Germinal center (tissue), 1 donor: ENCODE measurements around the gene CIDEA.
"Not testable (repeated sequence)": the region's sequence is repeated elsewhere in the genome, so short reads cannot be mapped to it uniquely, and the experiment has no call there.

Source experiments
- DNase-seq: peaks from one replicate; pipeline ENCODE4 v3.0.0; 2012; ENCODE audit warnings: mixed read lengths, low spot score

Gene CIDEA

DNA sequence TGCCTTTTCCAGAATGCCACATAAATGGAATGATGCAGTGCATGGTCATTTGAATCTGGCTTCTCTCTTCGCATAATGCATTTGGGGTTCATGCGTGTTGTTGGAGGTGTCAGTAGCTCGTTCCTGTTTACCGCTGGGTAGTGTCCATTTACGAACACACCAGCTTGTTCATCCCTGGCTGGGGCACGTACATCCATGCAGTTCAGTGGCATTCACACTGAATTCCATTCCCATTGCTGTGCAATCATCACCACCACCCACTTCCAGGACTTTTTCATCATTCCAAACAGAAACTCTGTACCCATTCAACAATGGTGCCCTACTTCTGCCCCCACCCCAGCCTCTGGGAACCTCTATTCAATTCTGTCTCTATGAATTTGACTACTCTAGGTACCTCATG is 14.7 kb upstream of the CIDEA start:
- DNase-seq: no peak

DNA sequence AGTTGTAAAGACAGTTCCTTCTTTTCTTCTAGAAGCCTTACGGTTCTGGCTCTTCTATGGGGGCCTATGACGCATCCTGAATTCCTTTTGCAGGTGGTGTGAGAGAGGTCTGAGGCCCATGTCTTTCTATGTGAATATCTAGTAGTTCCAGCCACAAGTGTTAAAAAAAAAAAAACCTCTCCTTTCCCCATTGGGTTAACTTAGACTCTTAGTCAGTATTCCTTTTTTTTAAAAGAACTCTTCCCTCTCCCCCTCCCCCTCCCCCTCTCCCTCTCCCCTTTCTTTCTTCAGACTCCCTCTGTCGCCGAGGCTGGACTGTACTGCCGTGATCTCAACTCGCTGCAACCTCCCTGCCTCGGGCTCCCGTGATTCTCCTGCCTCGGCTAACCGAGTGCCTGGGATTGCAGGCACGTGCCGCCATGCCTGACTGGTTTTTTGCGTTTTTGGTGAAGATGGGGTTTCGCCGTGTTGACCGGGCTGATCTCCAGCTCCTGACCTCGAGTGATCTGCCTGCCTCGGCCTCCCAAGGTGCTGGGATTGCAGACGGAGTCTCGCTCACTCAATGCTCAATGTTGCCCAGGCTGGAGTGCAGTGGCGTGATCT is 11.4 kb upstream of the CIDEA start:
- no peak for DNase-seq

DNA sequence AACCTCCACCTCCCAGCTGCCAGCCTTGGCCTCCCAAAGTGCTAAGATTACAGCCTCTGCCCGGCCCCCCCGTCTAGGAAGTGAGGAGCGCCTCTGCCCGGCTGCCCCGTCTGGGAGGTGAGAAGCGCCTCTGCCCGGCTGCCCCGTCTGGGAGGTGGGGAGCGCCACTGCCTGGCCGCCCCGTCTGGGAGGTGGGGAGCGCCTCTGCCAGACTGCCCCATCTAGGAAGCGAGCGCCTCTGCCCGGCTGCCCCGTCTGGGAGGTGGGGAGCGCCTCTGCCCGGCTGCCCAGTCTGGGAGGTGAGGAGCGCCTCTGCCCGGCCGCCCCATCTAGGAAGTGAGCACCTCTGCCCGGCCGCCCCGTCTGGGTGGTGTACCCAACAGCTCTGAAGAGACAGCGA is 10.9 kb upstream of the CIDEA start:
- DNase-seq: not testable (repeated sequence)

DNA sequence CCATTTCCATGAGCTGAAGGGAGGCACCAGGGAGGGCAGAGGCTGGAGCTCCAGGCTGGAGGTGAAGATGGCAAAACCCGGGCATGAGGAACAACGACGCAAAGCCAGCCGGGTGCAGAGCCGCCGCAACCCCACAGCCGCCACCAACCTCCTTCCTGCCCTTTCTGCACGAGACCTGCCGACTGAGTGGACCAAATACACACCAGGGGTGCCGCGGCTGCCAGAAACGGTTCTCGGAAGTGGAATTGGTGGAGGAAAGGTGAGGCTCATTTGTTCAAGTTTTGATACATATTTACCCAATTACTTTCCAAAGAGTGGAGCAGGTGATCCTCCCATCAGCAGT is 8.4 kb upstream of the CIDEA start:
- DNase-seq: no peak

DNA sequence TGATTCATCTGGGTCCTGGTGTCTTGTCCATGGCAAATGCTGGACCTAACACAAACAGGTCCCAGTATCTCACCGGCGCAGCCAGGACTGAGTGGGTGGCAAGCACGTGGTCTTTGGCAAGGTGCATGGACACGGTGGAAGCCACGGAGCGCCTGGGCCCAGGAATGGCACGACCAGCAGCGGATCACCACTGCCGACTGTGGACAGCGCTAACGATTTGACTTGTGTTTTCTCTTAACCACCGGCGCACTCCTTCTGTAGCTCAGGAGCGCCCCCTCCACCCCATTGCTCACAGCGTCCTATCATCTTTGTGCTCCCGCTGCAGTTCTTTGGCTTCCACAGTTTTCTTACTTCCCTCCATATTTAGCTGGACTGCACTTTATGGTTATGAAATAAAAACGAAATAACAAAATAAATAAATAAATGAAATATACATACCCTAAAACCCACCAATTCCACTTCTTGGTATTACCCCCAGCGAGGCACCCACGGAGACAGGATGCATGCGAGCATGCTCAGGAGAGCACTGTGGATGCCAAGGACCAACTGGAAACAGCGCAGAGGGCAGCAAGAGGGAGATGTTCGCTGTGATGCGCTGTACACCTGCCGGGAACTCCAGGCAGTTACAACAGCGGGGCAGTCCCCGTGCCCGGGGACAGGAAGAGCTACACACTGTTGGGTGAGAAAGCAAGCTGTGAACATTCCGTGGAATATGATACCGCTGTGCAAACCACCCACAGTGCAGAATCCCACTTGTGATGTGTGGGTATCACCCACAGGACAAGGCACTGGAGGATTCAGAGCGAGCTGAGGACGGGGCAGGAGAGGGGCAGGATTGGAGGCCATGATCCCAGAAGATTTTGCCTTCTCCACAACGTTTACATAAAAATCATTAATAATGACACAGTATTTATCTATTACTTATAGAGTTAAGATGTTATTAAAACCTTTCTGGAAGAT is 7.0 kb upstream of the CIDEA start:
- DNase-seq: no peak

DNA sequence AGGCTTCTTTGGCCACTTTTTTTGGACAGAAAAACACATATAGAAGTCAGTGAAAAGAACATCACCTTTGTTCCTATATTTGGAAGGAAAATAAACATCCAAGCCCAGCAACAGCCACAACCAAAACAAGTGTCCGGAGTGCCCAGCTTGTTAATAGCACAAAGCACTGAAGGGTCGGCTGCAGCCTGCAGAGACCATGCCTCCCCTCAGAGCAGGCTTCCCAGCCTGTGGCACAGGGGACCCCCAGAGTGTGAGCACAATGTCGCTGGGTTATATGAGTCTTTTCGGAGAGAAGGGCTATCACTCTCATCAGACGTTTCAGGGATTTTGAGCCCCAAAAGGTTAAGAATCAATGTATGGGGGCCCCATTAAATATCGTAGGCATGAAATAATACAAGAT is 6.2 kb upstream of the CIDEA start:
- no peak for DNase-seq

DNA sequence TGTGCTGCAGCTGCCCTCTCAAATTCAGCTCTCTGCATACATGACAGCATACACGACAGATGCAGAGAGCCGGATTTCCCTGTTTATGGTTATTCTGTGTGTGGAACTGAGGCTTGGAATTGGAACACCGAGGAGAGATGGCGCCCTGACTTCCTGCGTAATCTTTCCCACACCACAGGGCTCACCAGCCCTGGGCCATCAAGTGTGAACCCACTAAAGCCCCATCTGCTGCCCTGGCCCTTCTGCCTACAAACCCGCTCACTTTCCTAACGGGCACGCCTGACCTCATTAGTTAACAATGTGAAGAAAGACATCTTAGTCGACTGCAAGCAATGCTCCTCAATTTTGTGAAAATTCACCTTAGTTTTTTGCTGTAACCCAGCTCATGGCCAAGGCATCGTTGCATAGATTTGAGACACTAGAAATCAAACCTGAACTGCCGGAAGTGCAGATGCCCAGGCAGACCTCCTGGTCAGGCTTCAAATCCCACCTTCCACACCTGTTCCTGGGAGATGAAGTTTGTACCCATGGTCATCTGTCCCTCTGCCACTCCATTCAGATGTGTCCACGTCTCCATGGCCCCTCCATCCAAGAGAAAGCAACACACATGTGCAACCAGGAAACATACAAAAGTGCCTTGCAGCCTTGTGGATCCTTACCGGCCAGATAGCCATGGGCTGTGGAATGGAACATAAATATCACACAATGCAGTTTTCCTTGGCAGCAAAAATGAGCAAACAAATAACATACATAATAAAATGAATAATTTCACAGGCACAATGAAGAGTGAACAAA is 5.0 kb upstream of the CIDEA start:
- no peak for DNase-seq

DNA sequence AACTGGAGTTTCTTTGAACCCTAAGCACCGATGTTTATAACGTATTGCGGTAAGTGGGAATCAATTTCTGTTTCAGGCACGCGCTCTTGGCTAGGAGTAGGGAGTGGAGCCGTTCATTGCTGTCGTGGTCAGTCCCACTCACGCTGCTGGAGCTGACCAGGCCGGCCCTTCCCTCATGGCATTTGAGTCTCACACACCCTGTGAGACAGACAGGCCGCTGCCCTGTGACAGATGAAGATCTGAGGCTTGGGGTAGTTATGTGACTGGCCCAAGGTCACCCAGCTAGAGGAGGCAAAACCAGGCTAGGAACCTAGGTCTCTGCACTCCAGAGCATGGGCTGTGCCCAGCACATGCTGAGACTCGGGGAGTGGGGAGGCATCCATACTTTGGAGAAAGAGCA is 2.9 kb upstream of the CIDEA start:
- DNase-seq: no peak

DNA sequence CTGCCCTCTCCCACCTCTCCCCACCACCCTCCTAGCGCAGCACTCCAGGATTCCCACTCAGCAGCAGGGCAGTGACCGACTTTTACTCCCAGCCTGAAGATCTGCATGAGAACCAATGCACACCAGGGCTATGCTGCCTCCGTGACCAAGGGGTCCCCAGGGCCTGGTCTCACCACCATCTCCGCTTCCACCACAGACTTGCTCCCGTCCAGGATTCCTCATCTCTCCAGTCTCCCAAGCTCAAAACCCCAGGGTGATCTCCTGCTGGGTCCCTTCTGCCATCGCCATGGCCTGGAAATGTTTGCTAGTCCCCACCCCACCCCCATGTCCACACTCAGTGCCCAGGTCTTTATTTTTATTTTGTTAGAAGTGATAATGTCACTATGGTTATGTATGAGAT is 2.1 kb upstream of the CIDEA start:
- no peak for DNase-seq

DNA sequence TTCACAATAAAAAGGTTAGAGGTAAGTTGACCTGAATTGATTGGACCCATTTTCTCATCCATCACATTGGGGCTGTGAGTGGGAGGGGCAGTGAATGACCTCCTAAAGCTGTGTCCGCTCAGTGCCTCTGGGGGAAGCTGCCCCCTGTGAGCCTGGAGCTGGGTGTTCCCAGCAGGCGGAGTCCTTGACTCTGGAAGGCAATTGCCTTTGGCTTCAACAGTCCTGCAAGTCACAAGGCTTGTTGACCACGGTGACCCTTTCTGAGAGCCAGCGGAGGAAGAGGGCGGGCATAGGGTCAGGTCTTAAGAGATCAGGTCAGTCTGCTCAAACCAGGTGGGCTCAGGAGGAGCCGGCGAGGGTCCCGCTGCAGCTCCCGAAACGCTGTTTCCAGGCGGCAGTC is 1.1 kb upstream of the CIDEA start:
- no peak for DNase-seq

DNA sequence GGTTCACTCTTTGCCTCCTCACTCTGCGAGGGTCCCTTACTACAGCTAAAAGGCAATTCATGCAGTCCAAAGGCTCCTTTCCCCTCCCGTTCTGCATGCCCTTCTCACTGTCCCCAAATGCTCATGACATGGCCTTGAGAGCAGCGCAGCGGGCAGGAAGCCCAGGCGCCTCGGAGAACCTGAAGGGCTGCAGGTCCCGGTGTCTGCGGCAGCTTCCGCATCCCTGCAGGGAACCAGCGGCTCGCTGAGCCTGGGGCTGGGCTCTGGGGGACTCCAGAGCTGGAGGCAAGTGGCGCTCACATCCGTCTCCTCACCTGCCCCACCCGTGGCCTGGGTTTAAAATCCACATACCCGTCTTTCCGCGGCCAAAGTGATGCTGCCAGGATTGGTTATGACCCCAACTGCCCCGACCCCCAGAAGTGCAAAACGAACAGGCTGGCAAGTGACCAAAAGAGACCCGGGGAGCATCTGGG is 462 bp upstream of the CIDEA start:
- DNase-seq: no peak

DNA sequence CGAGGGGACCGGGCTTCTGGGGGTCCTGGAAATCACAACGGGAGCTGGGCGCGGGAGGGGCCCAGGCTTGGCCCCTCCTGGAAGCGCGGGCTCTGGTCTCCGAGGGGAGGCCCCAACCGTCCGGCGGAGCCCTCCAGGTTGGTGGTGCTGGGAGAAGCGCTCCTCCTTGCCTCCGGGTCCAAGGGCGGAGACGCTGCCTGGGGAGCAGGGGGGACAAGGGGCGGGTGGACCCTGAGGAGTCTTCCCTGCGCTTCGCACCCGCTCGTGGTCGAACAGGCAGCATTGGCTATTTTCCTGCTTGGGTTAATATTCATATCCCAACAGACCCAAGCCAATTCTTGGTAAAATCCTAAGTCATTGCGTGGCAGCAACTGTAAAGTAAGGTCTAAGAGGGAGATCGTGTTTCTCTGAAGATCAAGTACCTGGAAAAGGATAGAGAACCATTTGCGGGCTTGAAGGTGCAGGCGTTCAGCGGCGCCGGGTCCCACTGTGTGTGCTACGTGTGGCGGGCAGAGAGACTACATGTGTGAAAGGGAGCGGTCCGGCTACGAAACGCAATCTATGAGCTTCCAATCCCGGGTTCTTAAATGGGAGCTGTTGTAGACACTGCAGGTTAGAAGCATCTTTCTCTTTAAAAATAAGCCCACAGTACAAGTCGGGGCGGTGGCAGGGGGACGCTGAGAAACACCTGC is 805 bp downstream of the CIDEA start:
- DNase-seq: no peak

DNA sequence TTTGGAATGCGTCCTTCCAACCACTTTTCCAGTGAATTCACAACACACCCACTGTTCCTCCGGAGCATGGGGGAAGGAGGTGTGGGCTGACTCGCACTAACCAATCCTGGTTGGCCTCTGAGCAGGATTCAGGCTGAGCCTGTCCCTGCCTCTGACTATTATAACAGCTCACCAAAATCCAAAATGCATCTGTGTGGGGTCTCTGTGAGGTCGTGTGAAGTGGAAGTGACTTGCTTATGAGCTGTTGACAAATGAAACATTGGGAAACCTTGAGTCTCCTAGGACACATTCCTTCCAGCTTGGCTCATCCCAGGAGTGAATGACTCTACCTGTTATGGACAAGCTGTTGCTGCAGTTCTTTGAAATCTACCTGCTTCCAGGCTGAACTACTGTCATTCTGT is 1.5 kb downstream of the CIDEA start:
- no peak for DNase-seq

DNA sequence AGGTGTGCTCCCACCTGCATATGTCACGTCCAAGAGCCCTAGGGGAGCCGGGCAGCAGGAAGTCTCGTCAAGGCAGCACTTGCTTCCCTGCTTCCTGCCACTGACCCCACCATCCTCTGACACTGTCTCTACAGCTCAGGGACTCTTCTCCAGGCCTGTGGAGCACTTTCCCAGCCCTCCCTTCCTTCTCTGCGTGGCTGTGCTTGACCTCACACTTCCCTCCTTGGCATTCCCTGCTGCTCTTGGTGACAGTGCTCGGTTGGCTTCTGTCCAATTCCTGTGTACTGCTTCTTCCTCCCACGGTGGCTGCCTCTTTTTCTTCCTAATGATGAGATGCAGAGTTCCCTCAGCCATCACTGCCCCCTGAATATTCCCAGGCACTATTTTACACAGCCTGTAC is 2.8 kb downstream of the CIDEA start:
- no peak for DNase-seq

DNA sequence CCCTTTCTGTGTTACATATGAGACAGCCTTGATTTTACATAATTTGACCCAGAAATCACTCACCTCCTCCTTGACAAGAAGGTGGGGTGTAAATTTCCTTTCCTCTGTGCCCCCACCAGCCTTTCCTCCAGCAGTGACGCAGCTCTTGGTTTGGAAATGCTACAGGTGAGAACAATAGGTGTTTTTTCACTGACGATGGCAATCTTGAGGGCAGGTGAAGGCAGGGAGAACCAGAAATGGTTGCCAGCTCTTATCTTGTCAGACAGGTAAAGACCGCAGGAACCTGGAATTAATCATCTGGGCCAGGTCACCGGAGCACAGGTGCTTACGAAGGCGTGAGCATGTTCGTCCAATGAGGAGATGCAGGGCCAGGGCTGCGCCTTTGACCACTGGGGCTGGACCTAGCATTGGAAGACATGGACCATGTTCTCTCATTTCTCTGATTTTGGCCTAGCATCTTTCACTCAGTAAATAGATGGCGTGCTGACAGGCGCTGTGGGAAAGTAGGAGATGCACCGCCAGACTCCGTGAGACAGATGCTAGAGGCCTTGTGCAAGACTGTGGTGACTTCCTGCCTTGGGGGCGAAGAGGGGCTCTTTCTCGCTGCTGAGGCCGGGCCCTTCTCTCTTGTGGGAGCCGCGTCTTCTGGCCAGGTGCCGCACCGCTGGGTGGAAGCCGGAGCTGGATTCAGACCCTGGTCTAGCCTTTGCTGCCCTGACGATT is 4.0 kb downstream of the CIDEA start:
- DNase-seq: no peak

DNA sequence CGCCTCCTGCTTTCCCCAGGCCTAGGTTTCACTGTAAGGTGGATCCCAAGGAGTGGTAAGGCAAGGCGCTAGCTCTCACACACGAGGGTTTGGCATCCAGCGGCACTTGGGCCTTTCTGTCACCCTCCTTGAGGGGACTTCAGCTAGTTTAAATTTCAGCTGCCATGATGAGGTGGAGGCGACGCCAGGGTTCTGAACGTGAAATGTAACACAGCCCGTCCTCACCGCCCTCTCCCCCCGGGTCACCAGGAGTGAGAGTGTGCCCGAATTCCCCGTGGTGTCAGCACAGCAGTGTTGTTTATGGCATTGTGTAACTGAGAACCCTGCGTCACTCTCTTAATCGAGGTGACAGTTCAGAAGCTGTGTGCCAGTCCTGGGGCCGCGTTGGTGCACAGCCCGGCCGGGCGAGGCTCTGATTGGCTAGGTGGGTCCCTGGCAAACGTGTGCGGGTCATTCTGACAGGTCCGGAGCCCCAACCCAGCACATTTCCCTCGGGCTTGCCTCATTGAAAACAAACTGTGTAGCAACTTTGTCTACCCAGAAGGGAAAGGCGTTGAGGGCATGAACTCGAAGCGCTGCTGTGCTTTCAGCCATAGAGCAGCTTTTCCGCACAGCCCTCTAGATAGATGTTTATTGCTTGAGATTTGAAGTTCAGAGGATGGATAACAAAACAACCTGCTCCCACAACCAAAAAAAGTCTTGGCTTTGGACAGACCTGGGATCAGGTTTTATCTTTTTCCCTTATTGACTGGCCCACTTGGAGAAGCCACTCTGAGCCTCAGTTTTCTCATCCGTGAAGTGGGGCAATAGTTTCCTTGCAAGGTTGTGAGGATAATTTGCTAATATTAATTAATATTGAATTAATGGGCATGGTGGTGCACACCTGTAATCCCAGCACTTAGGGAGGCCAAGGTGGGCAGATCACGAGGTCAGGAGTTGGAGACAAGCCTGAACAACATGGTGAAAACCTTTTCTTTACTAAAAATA is 4.9 kb downstream of the CIDEA start:
- no peak for DNase-seq

DNA sequence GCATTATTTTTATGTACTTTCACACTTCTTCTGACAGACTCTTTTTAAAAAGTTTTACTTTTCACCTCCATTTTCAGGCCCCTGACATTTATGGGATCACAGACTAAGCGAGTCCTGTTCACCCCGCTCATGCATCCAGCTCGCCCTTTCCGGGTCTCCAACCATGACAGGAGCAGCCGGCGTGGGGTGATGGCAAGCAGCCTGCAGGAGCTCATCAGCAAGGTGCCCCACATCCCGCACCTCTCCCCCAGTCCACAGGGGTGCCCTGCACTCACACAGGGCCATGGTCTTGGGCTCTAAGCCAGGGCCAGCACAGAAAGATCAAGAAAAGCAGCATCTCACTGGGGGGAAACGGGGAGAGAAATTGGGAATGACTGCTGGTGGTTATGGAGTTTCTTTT is 8.6 kb downstream of the CIDEA start:
- no peak for DNase-seq

DNA sequence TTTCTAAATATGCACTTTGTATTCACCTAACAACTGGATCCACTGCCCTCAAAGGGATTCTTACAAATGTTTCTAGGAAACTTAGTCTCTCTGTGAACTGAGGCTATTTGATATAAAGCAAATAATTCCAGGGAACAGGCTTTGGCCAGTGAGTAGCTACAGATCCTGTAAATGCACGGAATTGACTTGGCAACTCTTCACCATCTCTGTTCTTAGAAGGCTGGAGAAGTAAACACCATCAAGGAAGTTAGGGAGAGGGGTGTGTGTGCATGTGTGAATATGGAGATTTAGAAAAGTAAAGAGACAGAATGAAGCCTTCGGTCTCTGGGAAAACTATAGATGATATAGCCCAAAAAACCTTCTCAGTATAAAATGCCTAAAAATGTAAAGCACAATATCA is 10.7 kb downstream of the CIDEA start:
- DNase-seq: no peak

DNA sequence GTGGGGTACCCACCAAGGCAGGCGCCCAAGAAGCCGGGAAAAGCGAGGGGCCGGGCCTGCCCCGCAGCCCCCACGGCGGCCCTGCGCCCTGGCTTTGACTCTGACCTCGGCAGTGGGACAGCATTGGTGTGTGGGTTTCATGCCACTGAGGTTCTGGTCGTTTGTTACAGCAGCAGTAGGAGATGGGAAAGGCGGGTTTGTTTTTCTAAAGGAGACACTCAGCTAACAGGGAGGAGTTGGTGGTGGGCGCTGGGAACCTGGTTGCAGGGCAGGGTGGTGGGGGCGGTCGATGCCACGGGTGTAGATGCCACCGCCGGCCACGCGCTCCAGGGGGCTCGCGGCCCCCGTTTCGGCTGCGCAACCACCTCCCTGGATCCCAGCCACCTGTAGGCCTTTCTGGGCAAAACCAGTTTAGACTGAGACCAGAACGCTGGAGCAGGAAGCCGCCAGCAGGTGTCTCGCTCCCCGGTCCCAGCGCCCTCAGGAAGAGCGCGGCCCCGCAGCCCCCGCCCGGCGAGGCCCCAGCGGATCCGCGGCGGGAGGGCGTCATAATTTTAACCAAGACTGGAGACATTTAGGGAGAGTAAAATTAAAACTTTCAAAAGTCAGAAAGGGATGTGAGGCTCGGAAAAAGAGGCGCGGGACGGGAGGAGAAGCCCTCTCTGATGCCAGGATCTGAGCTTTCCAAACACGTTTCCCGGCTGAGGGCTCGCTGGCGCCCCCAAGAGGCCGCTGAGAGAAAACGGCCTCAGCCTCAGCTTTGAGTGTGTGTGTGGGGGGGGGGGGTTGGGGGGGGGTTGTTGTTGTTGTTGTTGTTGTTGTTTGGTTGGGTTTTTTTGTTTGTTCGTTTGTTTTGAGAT is 17.4 kb downstream of the CIDEA start:
- DNase-seq: peak; percentile 71
